ENCODE measurements around the gene MYO3B. TPM values are rescaled to one million over a fixed set of nuclear protein-coding genes. Genes with fewer than 3 reads are reported as not detected.

Gene MYO3B
- total RNA-seq, 1 donor from 2014 or later = not detected

DNA sequence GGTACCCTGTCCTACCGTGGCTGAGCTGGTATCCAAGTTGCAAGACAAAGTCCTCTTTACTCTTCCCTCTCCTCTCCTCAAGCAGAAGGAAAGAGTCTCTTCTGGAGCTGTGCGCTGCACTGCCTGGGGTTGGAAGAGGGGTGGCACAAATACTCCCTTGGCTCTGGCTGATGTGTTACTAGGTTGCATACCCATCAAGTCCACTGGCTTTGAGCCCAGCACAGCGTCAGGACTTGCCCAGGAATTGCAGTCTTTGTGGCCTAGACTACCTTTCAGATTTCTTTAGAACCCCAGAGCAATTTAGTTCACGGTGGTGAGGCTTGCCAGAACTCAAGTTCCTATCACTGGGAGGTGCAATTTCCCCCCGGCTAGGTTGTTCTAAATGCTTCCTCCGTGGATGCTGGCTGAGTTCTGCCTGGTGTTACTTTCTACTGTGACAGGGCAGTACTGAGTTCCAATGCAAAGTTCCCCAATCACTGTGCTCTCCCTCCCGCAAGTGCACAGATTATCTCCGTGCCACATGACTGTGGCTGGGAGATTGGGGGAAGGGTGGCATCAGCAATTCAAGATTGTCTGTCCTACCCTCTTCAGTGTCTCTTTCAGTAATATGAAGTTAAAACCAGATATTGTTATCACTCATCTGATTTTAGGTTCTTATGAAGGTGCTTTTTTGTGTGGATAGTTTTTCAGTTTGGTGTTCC, 13.4 kb downstream of the MYO3B start:
- ATAC-seq (no peak), DNase-seq (no peak)
- Histone ChIP-seq H3K27me3 (ENCODE audit: low read depth) (no peaks in the 10 kb centered on the region), H3K36me3 (no peaks in the 10 kb centered on the region), H3K4me1 (no peaks in the 10 kb centered on the region), H3K27ac (no peak overlapping the region), H3K9me3 (peaks cover 8% of the 10 kb centered on the region), H3K4me3 (no peak overlapping the region)
- TF ChIP-seq, protein P1, sequence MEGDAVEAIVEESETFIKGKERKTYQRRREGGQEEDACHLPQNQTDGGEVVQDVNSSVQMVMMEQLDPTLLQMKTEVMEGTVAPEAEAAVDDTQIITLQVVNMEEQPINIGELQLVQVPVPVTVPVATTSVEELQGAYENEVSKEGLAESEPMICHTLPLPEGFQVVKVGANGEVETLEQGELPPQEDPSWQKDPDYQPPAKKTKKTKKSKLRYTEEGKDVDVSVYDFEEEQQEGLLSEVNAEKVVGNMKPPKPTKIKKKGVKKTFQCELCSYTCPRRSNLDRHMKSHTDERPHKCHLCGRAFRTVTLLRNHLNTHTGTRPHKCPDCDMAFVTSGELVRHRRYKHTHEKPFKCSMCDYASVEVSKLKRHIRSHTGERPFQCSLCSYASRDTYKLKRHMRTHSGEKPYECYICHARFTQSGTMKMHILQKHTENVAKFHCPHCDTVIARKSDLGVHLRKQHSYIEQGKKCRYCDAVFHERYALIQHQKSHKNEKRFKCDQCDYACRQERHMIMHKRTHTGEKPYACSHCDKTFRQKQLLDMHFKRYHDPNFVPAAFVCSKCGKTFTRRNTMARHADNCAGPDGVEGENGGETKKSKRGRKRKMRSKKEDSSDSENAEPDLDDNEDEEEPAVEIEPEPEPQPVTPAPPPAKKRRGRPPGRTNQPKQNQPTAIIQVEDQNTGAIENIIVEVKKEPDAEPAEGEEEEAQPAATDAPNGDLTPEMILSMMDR (IDR thresholded peaks at IDR 0.05) = no peak
- intact Hi-C loops (cut with DNase I) = no loop called here

DNA sequence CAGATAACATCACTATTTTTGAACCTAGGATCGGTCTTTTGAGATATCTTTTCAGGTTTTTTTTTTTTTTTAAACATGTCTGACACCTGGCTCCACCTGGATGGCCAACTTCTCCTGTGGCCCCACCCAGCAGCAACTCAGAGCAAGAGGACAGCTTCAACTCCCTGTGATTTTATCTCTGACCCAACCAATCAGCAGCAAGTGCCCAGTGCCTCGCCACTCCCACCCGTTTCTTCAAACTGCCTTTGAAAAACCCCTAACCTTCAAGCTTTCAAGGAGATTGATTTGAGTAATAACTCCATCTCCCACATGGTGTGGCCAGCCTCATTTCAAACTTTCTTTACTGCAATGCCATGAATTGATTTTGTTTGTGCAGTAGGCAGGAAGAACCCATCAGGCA, 19.0 kb downstream of the MYO3B start:
- DNase-seq = no peak
- intact Hi-C loops (cut with DNase I) = no loop called here
- no peak for ATAC-seq
- no peaks in the 10 kb centered on the region for H3K9me3 ChIP-seq
- no peak overlapping the region for H3K4me3 ChIP-seq
- H3K27ac ChIP-seq = no peak overlapping the region
- no peaks in the 10 kb centered on the region for H3K36me3 ChIP-seq
- no peaks in the 10 kb centered on the region for H3K4me1 ChIP-seq
- TF ChIP-seq, protein P1 (IDR thresholded peaks at IDR 0.05) = no peak
- no peaks in the 10 kb centered on the region for H3K27me3 ChIP-seq (ENCODE audit: low read depth)

DNA sequence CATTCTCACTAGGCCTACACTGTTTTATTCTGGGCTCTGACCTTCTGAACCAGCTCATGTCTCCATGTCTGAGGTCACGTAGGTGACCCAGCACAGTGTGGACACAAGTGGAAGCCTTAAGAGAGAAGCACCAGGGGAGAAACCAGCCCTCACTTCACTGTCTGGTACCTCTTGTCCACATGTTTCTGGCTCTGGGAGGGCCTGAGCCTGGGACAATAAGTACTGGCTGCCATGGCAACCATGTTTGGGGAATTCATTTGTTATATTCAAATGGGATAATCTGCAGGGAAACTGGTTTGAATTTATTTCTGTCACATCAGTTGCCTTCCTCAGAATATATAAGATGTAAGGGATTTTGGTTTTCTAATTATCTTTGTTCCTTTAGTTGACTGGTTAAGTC, 23.3 kb downstream of the MYO3B start:
- H3K36me3 ChIP-seq = no peaks in the 10 kb centered on the region
- TF ChIP-seq, protein P1 (IDR thresholded peaks at IDR 0.05) = no peak
- DNase-seq (no peak), ATAC-seq (no peak)
- H3K4me3 ChIP-seq = no peak overlapping the region
- H3K27me3 ChIP-seq (ENCODE audit: low read depth) = no peaks in the 10 kb centered on the region
- intact Hi-C loops (cut with DNase I) = no loop called here
- no peaks in the 10 kb centered on the region for H3K9me3 ChIP-seq
- no peaks in the 10 kb centered on the region for H3K4me1 ChIP-seq
- no peak overlapping the region for H3K27ac ChIP-seq

DNA sequence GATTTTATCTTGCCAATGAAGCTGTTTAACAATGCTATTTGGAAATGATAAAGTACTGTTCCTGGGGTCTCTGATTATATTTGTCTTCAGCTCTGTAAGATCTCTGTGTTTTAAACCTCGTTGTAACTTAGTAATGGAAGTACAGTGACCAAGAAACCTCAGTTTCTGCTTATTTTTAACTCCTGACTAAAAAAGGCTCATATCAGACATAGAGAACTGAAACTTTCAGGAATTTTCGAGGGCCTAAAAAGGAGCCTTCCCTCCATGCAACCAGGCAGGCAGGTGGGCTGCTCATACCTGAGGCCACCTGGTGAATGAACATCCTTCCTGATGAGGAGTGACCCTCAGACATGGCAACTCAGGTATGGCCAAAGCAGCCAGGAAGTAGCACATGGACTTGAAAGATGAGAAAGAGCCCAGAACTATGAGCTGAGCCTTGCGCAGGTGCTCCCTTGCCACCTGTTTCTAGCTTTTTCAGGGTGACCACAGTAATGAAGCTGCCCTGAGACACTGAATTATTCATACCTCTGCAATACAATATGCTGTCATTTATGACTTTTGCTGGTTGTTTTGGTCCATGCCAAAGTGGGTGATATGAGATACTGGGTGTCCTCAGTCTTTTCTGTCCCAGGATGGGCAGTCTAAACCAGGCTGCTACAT, 23.9 kb downstream of the MYO3B start:
- no peak for ATAC-seq
- no peaks in the 10 kb centered on the region for H3K9me3 ChIP-seq
- no peak for DNase-seq
- no peaks in the 10 kb centered on the region for H3K4me1 ChIP-seq
- no peak overlapping the region for H3K4me3 ChIP-seq
- no peaks in the 10 kb centered on the region for H3K36me3 ChIP-seq
- intact Hi-C loops (cut with DNase I) = no loop called here
- no peak overlapping the region for H3K27ac ChIP-seq
- TF ChIP-seq, protein P1 (IDR thresholded peaks at IDR 0.05) = no peak
- no peaks in the 10 kb centered on the region for H3K27me3 ChIP-seq (ENCODE audit: low read depth)

DNA sequence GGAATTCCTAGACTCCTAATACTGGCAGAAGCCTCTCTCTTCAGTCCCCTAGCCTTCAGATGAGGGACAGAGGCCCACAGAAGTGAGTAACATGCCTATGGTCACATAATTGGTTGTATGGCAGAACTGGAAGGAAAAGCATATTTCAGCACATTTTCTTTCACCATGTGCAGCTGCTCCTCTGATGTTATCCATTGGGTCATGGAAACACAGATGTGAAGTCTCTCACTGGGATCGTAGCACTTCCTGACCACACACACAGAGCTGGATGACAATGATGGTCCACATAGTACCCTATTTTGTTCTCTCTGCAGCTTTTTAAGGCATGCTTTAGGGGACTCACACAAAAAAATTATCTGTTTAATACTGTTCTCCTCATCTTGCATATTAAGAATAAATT, 24.5 kb downstream of the MYO3B start:
- H3K9me3 ChIP-seq = no peaks in the 10 kb centered on the region
- H3K36me3 ChIP-seq = no peaks in the 10 kb centered on the region
- H3K4me1 ChIP-seq = no peaks in the 10 kb centered on the region
- ATAC-seq (peak in 1 of 2 donors; percentile 32), DNase-seq (no peak)
- H3K4me3 ChIP-seq = no peak overlapping the region
- H3K27me3 ChIP-seq (ENCODE audit: low read depth) = no peaks in the 10 kb centered on the region
- TF ChIP-seq, protein P1 (IDR thresholded peaks at IDR 0.05) = no peak
- no peak overlapping the region for H3K27ac ChIP-seq
- intact Hi-C loops (cut with DNase I) = no loop called here

Measured in lower lobe of right lung (tissue), 2 donors.